DMS153 (cell line): ENCODE measurements around the gene ZNF682.
A peak's percentile ranks its signal among the peaks of the same experiment; 100 is the strongest.
"Not testable (repeated sequence)": the region's sequence is repeated elsewhere in the genome, so short reads cannot be mapped to it uniquely, and the experiment has no call there.

Experiments
- DNase-seq: peaks from one replicate; lab custom pipeline; 2025; lab: John Stamatoyannopoulos, UW

ZNF682 gene

GRCh38 chr19:19997656-19998268 is 41.5 kb downstream of the ZNF682 start:
- DNase-seq: no peak

GRCh38 chr19:19966862-19967261 is 72.4 kb downstream of the ZNF682 start:
- DNase-seq: no peak

GRCh38 chr19:19966126-19966525 is 73.2 kb downstream of the ZNF682 start:
- not testable (repeated sequence) for DNase-seq

- DNase-seq: no peak
Measured at GRCh38 chr19:19964416-19964815, 74.9 kb downstream of the ZNF682 start.

- DNase-seq: peak; percentile 3
Measured at GRCh38 chr19:19959151-19959799, 80.0 kb downstream of the ZNF682 start.

GRCh38 chr19:19957766-19958165 is 81.5 kb downstream of the ZNF682 start:
- not testable (repeated sequence) for DNase-seq

GRCh38 chr19:19956434-19957075 is 82.8 kb downstream of the ZNF682 start:
- DNase-seq: no peak

- no peak for DNase-seq
Measured at GRCh38 chr19:19955208-19955607, 84.1 kb downstream of the ZNF682 start.
